GM23248 (cell line): Measurements from ENCODE around the gene RSBN1L.

Source experiments
- EZH2 ChIP-seq: fragments of 200-600 bp; sonication (generic); IDR thresholded peaks from 2 replicates; pipeline ENCODE4 v1.6.1; 2018; ENCODE audit warnings: antibody characterized with exemption, mild to moderate bottlenecking; ENCODE audit not compliant: insufficient read depth, poor library complexity, severe bottlenecking
- EZH2phosphoT487 ChIP-seq: fragments of 200-600 bp; sonication (generic); IDR thresholded peaks from 2 replicates; pipeline ENCODE4 v1.6.1; 2018; ENCODE audit warnings: antibody characterized with exemption, moderate library complexity, mild to moderate bottlenecking, low read depth; ENCODE audit not compliant: insufficient read depth

DNA sequence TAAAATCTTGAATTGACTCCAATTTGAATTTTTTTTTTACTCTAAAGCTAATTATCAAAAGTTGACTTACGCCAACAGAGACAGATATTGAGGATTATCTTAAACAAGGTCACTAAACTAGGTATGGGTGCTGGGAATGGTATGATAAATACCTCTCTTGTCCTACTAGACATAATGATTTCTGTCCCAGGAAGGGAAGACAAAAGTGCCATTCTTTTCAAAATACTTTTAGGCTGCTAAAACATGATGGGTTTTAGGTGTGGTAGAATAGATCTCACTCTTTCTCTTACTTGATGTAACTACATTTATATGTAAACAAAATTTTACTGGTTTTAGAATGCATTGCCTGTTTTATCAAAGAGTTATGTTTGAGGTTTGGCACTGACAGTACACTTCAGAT, 86.9 kb downstream of the RSBN1L start:
- TF ChIP-seq EZH2 = no peak
- TF ChIP-seq EZH2phosphoT487 = no peak
